Measurements from ENCODE around the gene OR1Q1.
A peak's percentile ranks its signal among the peaks of the same experiment; 100 is the strongest.
"Not testable (repeated sequence)": the region's sequence is repeated elsewhere in the genome, so short reads cannot be mapped to it uniquely, and the experiment has no call there.

OR1Q1 gene

GRCh38 chr9:122614362-122614761 is at the start of gene OR1Q1:
TSS of gene OR1Q1 (plus strand) at chr9:122614738. CDS start at chr9:122614738, 0 bp downstream.
- TF ChIP-seq CTCF (conservative IDR thresholded peaks at IDR 0.05; ENCODE audit: low read length) = no peak
- no peak for DNase-seq (ENCODE audit: low read depth)
- H3K4me3 ChIP-seq (ENCODE audit: low read length) = no peak within 1 kb of the TSS

- no peak for DNase-seq (ENCODE audit: low read depth)
- no peak overlapping the region for H3K4me3 ChIP-seq (ENCODE audit: low read length)
- TF ChIP-seq CTCF (conservative IDR thresholded peaks at IDR 0.05; ENCODE audit: low read length) = no peak
Measured at GRCh38 chr9:122567901-122568300, 46.6 kb upstream of the OR1Q1 start.

- H3K4me3 ChIP-seq (ENCODE audit: low read length) = no peak overlapping the region
- DNase-seq (ENCODE audit: low read depth) = peak; percentile 61
Measured at GRCh38 chr9:122572456-122572855, 42.1 kb upstream of the OR1Q1 start.

GRCh38 chr9:122579874-122580273 is 34.7 kb upstream of the OR1Q1 start:
- TF ChIP-seq CTCF (conservative IDR thresholded peaks at IDR 0.05; ENCODE audit: low read length) = no peak
- DNase-seq (ENCODE audit: low read depth) = no peak
- H3K4me3 ChIP-seq (ENCODE audit: low read length) = no peak overlapping the region

More at GRCh38 chr9:122572456-122572855, 42.1 kb upstream of the OR1Q1 start:
- TF ChIP-seq CTCF (conservative IDR thresholded peaks at IDR 0.05; ENCODE audit: low read length) = no peak

- no peak overlapping the region for H3K4me3 ChIP-seq (ENCODE audit: low read length)
- no peak for TF ChIP-seq CTCF (conservative IDR thresholded peaks at IDR 0.05; ENCODE audit: low read length)
- peak; percentile 84 for DNase-seq (ENCODE audit: low read depth)
Measured at GRCh38 chr9:122580360-122580759, 34.2 kb upstream of the OR1Q1 start.

- DNase-seq (ENCODE audit: low read depth) = not testable (repeated sequence)
Measured at GRCh38 chr9:122583284-122583683, 31.3 kb upstream of the OR1Q1 start, which contains the start of gene OR1L8. TSS of gene OR1L8 (minus strand) at chr9:122583384. CDS start at chr9:122568477, 14,907 bp downstream.

GRCh38 chr9:122605691-122606090 is 8.8 kb upstream of the OR1Q1 start:
- no peak overlapping the region for H3K4me3 ChIP-seq (ENCODE audit: low read length)
- TF ChIP-seq CTCF (conservative IDR thresholded peaks at IDR 0.05; ENCODE audit: low read length) = no peak
- no peak for DNase-seq (ENCODE audit: low read depth)

More at GRCh38 chr9:122583284-122583683, 31.3 kb upstream of the OR1Q1 start, which contains the start of gene OR1L8:
- H3K4me3 ChIP-seq (ENCODE audit: low read length) = not testable (repeated sequence)

GRCh38 chr9:122606587-122606986 is 8.0 kb upstream of the OR1Q1 start:
- no peak overlapping the region for H3K4me3 ChIP-seq (ENCODE audit: low read length)
- DNase-seq (ENCODE audit: low read depth) = no peak
- TF ChIP-seq CTCF (conservative IDR thresholded peaks at IDR 0.05; ENCODE audit: low read length) = no peak

Data from AG10803 (cell line).